Measurements from ENCODE around the gene SEBOX.

DNA sequence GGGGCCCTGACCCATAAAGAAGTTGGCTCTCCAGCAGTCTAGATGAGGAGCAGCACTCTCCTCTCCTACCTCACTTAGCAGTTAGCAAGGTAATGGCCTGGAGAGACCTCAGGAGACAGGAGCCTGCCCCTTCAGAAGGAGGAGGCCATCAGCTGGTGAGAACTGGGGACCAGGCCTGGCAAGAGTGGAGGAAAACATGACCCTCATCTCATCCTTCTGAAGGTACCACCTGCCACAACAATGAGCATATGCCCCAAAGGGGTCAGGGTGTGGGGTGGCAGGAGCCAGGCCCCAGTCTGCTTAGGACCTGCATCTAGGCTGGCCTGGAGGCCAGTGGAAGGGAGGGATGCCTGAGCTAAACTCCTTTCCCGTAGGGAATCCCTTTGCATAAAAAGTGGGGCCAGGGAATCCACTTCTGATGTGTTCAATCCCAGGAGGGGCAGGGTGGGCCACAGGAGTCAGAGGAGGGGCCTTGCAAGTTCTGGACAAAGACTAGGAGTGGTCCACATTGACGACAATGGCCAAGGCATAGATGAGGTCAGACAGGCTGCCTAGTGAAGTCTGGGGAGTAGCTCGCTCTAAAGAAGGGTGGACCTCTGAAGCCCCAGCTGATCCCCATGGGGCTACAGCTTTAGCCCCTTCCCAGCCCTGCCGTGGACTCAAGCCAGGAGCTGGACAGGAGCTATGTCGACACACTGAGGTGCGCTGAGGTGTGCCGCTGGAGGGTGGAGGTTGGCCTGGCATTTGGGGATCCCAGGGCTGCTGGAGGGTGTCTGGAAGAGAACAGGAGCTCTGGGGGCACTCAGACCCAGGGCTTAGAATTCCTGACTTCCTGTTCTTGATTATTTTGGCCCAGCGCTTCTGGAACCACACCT, 986 bp downstream of the SEBOX start:
- TF ChIP-seq, protein P1, sequence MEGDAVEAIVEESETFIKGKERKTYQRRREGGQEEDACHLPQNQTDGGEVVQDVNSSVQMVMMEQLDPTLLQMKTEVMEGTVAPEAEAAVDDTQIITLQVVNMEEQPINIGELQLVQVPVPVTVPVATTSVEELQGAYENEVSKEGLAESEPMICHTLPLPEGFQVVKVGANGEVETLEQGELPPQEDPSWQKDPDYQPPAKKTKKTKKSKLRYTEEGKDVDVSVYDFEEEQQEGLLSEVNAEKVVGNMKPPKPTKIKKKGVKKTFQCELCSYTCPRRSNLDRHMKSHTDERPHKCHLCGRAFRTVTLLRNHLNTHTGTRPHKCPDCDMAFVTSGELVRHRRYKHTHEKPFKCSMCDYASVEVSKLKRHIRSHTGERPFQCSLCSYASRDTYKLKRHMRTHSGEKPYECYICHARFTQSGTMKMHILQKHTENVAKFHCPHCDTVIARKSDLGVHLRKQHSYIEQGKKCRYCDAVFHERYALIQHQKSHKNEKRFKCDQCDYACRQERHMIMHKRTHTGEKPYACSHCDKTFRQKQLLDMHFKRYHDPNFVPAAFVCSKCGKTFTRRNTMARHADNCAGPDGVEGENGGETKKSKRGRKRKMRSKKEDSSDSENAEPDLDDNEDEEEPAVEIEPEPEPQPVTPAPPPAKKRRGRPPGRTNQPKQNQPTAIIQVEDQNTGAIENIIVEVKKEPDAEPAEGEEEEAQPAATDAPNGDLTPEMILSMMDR (IDR thresholded peaks at IDR 0.05; ENCODE audit: insufficient read depth, low read depth, low read length), result no peak
- TF ChIP-seq EZH2 (IDR thresholded peaks at IDR 0.05; ENCODE audit: insufficient read depth, low read length), result no peak

All from astrocyte (in vitro differentiated cells and primary cell).